ENCODE results near the gene KIAA0825. TPM values are rescaled to one million over a fixed set of nuclear protein-coding genes. Genes with fewer than 3 reads are reported as not detected.

Gene KIAA0825
- total and polyA plus RNA-seq, 12 donors = 0.34 to 11.5 (median 3.1) TPM

DNA sequence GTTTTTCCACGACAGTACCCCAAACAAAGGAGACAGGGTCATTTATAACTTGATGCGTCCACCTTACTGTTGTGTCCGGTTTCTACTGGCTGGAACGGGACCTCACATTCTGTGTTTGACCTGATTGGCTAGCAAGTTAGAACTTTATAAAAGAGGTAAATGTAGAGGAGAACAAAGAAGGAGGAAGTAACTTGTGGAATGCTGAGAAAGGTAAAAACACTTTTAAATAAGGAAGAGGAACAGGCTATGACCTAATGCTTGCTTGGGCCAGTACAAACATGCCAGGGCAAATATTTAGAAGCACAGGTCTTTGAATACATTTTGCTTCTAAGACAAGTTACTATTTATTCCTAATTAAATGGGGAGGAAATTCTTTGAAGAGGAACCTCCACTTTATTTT lies 251.6 kb downstream of the KIAA0825 start:
- Histone ChIP-seq H3K4me3 (no peak overlapping the region), H3K9me3 (replicated peaks in 1 of 3) (no peaks in the 10 kb centered on the region), H3K27ac (no peak overlapping the region), H3K4me1 (replicated peaks in 1 of 2) (no peaks in the 10 kb centered on the region), H3K27me3 (no peaks in the 10 kb centered on the region), H3K36me3 (replicated peaks in 1 of 2) (no peaks in the 10 kb centered on the region)
- TF ChIP-seq POLR2A (IDR thresholded peaks at IDR 0.05) = no peak
- TF ChIP-seq, protein P1, sequence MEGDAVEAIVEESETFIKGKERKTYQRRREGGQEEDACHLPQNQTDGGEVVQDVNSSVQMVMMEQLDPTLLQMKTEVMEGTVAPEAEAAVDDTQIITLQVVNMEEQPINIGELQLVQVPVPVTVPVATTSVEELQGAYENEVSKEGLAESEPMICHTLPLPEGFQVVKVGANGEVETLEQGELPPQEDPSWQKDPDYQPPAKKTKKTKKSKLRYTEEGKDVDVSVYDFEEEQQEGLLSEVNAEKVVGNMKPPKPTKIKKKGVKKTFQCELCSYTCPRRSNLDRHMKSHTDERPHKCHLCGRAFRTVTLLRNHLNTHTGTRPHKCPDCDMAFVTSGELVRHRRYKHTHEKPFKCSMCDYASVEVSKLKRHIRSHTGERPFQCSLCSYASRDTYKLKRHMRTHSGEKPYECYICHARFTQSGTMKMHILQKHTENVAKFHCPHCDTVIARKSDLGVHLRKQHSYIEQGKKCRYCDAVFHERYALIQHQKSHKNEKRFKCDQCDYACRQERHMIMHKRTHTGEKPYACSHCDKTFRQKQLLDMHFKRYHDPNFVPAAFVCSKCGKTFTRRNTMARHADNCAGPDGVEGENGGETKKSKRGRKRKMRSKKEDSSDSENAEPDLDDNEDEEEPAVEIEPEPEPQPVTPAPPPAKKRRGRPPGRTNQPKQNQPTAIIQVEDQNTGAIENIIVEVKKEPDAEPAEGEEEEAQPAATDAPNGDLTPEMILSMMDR (IDR thresholded peaks at IDR 0.05) = no peak
- WGBS, 4 donors = 89 to 93% (median 91%) methylated on average over 4 of the region's 4 CpGs
- no peak for DNase-seq
- intact Hi-C loops (cut with DNase I) = no loop called here

DNA sequence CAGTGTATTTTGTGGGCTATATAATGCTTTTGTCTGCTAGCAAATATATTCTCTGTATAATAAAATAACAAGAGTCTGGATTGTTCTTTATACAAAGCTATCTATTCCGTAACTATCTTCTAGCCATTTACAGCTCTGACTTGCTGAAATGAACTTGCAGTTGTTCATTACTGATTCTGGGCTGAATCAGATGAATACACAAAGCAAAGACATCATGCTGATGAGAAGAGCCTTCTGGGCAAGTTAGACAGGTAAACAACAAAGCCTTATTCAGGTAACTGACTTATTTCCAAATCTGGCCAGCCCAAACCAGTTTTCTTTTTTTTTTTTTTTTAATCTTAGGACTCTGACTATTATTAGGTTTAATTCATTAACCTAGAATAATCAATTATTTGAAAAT lies 255.5 kb downstream of the KIAA0825 start:
- H3K4me1 ChIP-seq (replicated peaks in 1 of 2) = no peaks in the 10 kb centered on the region
- intact Hi-C loops (cut with DNase I) = no loop called here
- no peak overlapping the region for H3K27ac ChIP-seq
- 96 to 97% (median 97%) methylated on average over 1 of the region's 1 CpG for WGBS, 4 donors
- H3K9me3 ChIP-seq (replicated peaks in 1 of 3) = no peaks in the 10 kb centered on the region
- no peaks in the 10 kb centered on the region for H3K36me3 ChIP-seq (replicated peaks in 1 of 2)
- no peaks in the 10 kb centered on the region for H3K27me3 ChIP-seq
- no peak for DNase-seq
- TF ChIP-seq POLR2A (IDR thresholded peaks at IDR 0.05) = no peak
- TF ChIP-seq, protein P1 (IDR thresholded peaks at IDR 0.05) = no peak
- no peak overlapping the region for H3K4me3 ChIP-seq

DNA sequence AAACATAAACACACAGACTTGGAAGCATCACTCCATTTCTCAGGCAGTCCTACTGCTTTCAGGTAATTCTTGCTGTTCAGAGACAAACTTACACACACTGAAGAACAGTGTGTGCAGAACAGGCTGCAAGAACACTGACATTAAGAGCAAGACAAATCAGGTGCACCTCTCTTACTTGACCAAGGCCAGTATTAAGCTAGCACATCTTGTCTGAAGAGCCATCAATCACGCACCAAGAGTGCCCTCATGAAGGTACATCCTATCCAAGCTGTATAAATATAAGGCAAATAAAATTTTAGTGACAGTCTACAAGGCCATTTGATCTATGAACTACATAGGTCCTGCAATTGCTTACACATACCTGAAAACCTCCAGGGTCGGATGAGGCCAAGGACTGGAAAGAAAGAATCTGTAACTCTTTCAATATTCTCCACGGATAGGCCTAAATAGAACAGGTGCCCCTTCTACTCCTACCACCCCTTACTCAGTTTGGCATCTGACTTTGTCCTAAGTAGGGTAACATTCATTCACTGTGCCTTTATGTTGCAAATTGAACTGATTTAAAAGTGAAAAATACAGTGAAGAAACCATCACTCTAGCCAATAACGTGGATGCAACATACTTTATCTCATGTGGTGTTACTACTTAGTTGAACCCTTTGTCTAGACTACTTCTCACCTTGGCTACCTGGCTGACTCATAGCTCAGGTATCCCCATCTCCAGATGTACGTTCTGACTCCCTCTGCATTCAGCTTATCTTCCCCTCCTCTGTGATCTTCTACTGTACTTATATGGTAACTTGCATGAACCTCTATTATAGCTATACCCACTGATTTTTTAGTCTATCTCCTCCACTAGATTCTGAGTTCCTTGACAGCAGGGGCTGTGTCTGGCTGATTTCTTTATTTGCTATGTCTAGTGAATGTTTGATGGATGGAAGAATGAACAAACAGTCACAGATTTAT lies 256.3 kb downstream of the KIAA0825 start:
- no peaks in the 10 kb centered on the region for H3K9me3 ChIP-seq (replicated peaks in 1 of 3)
- H3K27ac ChIP-seq = no peak overlapping the region
- TF ChIP-seq POLR2A (IDR thresholded peaks at IDR 0.05) = no peak
- TF ChIP-seq, protein P1 (IDR thresholded peaks at IDR 0.05) = no peak
- DNase-seq = no peak
- no peaks in the 10 kb centered on the region for H3K36me3 ChIP-seq (replicated peaks in 1 of 2)
- 85 to 88% (median 88%) methylated on average over 5 of the region's 5 CpGs for WGBS, 4 donors
- H3K4me1 ChIP-seq (replicated peaks in 1 of 2) = no peaks in the 10 kb centered on the region
- intact Hi-C loops (cut with DNase I) = no loop called here
- H3K27me3 ChIP-seq = no peaks in the 10 kb centered on the region
- H3K4me3 ChIP-seq = no peak overlapping the region

DNA sequence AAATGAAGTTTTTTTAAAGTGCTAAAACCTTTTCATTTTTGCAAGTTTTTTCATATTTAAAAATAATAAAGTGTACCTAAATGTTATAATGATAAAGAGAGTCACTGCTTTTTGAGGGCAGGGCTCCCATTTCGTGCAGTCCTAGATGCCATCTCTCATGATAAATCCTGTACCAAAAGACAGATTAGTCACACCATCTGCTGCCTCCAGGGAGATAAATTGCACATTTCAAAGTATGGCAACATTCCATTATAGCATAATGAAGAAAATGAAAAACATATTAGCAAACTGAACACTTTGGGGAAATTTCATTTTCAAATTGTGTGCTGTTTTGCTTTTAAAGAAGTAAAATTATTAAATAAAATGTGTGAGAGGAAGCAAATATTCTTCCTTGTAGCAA lies 257.2 kb downstream of the KIAA0825 start:
- H3K36me3 ChIP-seq (replicated peaks in 1 of 2) = no peaks in the 10 kb centered on the region
- H3K4me3 ChIP-seq = no peak overlapping the region
- TF ChIP-seq, protein P1 (IDR thresholded peaks at IDR 0.05) = no peak
- TF ChIP-seq POLR2A (IDR thresholded peaks at IDR 0.05) = no peak
- H3K27me3 ChIP-seq = no peaks in the 10 kb centered on the region
- intact Hi-C loops (cut with DNase I) = no loop called here
- no peak overlapping the region for H3K27ac ChIP-seq
- WGBS, 4 donors = 38 to 53% (median 41%) methylated on average over 1 of the region's 1 CpG
- no peaks in the 10 kb centered on the region for H3K4me1 ChIP-seq (replicated peaks in 1 of 2)
- DNase-seq = no peak
- H3K9me3 ChIP-seq (replicated peaks in 1 of 3) = no peaks in the 10 kb centered on the region

Data from adrenal gland (tissue), 12 donors.